Activated CD8-positive, alpha-beta memory T cell treated with anti-CD3 and anti-CD28 coated beads, Interleukin-2, amount 50 U/mL, for 48 hours (primary cell): ENCODE data around the gene SPG11.
"Not testable (repeated sequence)": the region's sequence is repeated elsewhere in the genome, so short reads cannot be mapped to it uniquely, and the experiment has no call there.

Source experiments
- DNase-seq: peaks from one replicate; pipeline ENCODE4 v3.0.0-alpha.2; 2020

SPG11 gene

GRCh38 chr15:44603126-44603525 lies 60.3 kb downstream of the SPG11 start:
- DNase-seq = no peak

DNA sequence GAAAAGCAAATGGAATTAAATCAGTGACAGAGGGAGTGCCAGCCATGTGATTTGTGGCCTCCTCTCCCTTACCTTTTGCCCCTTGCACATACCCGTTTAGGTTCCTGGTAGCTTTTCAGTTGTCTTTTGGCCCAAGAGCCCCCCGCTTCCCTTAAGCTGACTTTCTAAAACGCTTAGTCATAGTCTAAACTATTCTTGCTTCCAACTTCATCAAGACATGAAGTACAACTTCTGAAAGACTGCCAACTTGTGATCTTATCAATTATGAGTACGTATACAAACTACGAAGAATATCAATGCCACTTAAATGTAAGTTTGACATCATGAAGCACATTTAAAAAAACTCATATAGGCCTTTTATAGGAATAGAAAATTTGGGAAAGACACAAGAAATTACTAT lies 64.6 kb downstream of the SPG11 start:
- DNase-seq = no peak

GRCh38 chr15:44598066-44598465 lies 65.4 kb downstream of the SPG11 start:
- no peak for DNase-seq

GRCh38 chr15:44596511-44597010 lies 66.9 kb downstream of the SPG11 start:
- no peak for DNase-seq

- DNase-seq = no peak
Measured at GRCh38 chr15:44595656-44596510, 67.6 kb downstream of the SPG11 start.

DNA sequence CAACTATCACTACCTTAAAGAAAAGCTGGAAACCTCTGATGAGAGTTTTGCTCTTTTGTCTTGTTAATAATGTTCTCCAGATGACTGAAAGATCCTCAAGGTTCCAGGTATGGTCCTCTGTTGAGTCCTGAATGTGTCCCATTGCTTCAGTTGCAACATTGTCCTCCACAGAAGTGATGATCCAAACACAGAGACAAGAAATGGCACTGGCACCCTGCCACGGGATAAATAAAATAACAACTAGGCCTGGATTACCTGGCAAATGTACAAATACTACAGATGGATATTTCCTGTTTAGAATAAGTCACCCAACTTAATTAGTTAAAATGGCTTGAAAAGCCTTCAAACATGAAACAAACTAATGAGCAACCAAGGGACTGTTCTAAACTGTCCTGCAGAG lies 68.2 kb downstream of the SPG11 start:
- DNase-seq = no peak

GRCh38 chr15:44593042-44593736 lies 70.3 kb downstream of the SPG11 start:
- no peak for DNase-seq

DNA sequence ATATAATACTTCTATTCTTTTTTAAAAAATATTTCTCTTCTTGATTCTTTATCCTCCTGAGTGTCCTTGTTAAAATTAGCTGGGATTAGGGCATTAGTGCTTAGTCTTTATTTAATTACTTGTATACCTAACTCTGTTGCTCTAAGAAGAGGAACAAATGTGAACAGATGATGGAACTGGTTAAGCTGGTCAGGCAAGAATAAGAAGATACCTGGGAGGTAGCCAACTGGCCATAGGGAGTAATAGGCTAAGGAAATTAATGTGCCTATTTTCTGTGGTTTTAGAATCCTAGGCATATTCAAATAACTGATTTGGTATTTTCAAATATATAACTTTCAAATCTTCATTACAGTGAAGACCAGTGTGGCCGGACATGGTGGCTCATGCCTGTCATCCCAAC lies 72.1 kb downstream of the SPG11 start:
- DNase-seq = no peak

DNA sequence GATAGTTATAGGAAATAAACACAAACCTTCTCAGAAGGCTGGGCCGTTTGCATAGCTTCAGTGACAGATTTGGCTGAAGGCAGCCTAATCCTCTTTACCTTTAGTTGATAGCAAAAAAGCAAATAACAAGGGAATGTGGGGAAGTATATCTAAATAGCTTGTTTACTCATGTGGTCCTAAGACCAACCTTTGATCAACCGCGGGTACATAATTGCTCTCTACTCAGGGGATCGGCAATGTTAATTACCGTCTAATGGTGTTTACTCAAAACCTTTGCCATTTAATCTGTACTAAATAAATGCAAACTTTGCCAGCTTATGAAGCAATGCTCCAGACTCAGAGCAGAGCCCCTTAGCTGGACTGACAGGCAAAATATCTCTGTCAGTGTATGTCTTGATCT lies 74.9 kb downstream of the SPG11 start:
- DNase-seq = no peak

- DNase-seq = no peak
Measured at GRCh38 chr15:44585633-44586032, 77.8 kb downstream of the SPG11 start.

DNA sequence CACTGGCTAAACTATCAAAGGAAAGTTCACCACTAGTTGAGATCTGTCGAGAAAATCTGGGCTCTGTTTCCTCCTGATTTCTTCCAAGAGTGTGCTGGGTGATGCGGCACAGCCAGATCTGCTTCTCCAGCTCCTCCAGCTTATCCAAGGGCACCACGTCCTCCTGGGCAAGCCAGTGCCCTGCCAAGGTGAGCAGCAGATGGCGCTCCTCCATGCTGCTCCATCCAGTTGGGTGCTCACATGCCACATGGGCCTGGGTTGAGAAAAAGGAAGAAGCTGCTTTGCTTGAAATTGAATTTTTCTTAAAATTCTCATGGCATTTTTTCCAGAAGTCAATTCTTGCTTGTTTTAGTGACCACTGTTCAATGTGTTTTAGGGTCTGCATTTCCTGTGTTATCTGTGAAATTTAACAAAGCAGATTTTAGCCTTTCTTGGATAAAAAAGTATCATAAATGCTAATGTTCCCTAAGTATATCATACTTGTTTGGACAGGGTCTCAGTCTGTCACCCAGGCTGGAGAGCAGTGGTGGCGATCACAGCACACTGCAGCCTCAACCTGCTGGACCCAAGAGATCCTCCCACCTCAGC lies 79.2 kb downstream of the SPG11 start:
- DNase-seq = no peak

GRCh38 chr15:44580105-44580504 lies 83.4 kb downstream of the SPG11 start:
- no peak for DNase-seq

DNA sequence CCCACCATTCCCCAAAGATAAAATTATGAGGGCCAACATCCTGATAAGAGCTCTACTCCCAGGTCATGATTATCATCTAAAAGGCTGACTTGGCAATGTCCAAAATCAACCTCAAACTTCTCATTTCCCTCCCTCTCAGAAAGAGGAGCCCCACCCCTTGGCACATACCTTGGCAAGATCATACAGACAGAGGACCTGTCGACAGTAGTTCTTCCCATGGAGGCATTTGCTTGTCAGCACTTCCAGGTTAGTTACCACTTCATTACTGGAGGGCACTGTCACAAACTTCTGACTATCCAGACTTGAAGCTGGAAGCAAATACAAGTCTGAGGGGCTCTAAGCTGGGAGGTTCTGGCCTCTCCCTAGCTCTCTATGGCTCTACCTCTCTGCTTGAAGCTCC lies 88.7 kb downstream of the SPG11 start:
- no peak for DNase-seq

GRCh38 chr15:44573386-44573785 lies 90.1 kb downstream of the SPG11 start:
- no peak for DNase-seq

DNA sequence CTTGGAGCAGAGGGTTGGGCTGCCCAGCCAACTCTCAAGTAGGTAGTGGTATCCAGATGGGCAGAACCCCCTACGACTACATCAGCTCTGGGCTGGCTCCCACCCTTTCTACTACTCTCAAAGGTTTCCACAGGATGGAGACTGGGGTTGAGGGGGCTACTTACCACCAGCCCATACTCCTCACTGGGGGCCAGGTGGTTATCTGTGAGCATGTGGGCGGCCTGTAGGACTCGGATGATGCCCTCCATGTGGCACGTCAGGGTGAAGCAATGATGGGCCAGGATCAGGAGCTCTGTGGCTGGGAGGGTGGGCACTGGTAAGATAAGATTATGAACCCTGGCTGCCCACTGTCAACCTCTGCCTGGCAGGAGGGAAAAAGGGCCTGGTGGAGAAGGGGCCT lies 93.1 kb downstream of the SPG11 start:
- DNase-seq = peak; percentile 48

GRCh38 chr15:44569316-44569715 lies 94.1 kb downstream of the SPG11 start:
- peak; percentile 46 for DNase-seq

DNA sequence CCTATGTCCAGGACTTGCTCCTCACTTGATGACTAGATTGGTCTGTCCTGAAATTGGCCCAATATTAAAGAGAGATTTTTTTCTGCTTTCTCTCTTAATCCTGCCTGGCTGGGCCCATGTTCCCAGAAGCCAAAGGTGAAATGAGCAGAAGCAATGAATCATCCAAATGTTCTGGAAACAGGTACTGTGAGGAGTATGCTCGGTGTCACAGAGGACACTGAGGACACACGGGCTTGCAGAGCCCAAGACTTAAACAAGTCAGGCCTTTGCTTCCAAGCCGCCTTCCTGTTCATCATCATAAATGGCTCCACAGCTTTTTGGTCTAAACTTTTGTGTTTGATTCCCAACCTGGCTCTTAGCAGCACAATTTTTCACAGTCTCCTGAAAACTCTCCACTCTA lies 95.1 kb downstream of the SPG11 start:
- peak; percentile 45 for DNase-seq

DNA sequence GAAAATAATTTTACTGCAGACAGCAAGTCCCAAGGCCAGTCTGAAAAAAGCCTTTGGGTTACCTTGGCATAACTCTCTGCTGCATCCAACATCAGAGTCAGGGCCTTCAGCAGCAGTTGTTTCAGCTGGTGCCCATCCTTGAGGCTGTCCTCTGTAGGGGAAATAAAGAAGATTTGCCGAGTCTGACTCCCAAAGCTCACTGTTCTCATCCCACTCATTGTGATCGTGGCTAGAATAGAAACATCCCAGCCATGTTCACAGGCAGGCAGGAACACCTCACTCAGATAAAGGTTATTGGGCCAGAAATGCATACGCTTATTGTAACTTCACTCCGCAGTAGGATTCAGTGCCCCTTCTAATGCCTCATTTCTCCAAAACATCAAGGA lies 97.3 kb downstream of the SPG11 start:
- no peak for DNase-seq

- DNase-seq = no peak
Measured at GRCh38 chr15:44565387-44566154, 97.9 kb downstream of the SPG11 start.

DNA sequence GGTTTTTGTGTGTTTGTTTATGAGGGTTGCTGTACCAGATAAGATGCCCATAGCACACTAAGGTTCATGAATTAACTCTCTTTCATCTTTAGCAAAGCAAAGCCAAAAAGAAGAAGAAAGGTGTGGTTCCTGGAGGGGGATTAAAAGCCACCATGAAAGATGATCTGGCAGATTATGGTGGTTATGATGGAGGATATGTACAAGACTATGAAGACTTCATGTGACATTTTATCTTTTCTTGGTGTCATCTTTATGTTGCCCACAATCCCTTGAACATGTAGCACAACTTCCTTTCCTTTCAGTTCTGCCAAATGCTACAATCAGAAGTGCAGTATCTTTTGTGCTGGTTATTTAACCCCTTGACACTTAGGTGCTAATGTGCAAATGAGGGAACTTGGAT lies 102.5 kb downstream of the SPG11 start:
- not testable (repeated sequence) for DNase-seq

- DNase-seq = peak; percentile 17
Measured at GRCh38 chr15:44554934-44555723, 108.3 kb downstream of the SPG11 start.

DNA sequence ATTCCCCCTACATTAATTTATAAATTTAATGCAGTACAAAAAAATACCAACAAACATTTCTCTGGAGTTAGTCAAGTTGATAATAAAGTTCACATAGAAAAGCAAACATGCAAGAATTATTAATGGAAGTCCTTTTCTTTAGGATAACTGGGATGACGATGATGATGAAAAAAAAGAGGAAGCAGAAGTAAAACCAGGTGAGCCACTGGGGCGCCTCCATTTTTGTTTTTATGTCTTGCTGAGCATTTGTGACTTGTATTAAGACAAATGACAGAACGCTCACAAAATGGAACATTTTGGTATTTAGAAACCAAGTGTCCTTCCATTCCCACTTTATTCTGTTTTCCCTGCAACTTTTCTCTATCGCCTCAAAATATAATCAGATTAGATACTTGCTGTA lies 112.7 kb downstream of the SPG11 start:
- no peak for DNase-seq
